Measurements from ENCODE around the gene CELF5. TPM values are rescaled to one million over a fixed set of nuclear protein-coding genes. Genes with fewer than 3 reads are reported as not detected.

The CELF5 gene
- total RNA-seq, 4 donors from 2014 or later = not detected

DNA sequence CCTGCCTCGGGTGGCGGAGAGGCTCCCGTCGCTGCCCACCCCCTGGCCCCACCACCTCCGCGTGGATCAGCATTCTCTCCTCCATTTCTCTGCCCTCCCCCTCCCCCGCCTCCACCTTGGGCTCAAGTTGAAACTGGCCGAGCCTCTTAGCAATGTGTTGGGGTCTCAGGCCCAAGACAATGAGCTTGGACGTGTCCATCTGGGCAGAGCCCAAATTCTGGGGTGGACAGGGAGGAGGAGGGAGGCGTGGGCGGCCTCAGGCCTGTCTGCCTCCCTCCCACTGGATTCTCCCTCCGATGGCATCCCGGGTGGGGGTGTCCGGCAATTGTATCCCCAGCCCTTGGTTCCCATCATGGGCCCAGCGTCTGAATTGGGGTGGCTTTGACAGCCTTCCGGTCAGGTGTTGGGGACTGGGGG lies 1.2 kb downstream of the CELF5 start:
- 31 to 80% methylated on average over 1 to 7 of the region's 16 CpGs for WGBS, 2 donors

DNA sequence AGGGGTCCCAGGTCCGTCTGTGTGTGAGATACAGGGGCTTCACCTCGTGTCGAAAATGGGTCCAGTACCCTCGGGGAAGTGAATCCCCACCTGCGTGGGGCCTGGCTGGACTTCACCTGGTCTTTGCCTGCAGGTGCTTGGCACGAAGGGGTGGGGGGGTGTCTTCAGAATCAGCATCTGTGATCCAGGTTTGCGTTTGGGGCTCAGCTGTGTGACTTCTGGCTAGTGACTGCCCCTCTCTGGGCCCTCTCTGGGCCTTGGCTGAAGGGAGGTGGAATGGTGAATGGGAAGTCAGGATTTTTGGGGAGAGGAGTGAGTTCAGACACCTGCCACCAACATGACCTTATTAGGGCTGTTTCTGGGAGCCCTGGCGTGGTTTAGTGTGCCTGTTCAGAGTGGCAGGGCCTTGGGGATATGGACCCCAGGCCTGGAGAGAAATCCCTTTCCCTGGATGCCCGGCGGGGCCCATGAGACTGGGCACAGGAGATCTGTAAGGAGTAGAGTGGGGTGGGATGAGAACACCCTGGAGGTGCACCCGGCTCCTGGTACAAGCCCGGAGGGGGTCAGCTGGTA lies 2.7 kb downstream of the CELF5 start:
- TF ChIP-seq POLR2A (IDR thresholded peaks at IDR 0.05) = no peak
- TF ChIP-seq, protein P1, sequence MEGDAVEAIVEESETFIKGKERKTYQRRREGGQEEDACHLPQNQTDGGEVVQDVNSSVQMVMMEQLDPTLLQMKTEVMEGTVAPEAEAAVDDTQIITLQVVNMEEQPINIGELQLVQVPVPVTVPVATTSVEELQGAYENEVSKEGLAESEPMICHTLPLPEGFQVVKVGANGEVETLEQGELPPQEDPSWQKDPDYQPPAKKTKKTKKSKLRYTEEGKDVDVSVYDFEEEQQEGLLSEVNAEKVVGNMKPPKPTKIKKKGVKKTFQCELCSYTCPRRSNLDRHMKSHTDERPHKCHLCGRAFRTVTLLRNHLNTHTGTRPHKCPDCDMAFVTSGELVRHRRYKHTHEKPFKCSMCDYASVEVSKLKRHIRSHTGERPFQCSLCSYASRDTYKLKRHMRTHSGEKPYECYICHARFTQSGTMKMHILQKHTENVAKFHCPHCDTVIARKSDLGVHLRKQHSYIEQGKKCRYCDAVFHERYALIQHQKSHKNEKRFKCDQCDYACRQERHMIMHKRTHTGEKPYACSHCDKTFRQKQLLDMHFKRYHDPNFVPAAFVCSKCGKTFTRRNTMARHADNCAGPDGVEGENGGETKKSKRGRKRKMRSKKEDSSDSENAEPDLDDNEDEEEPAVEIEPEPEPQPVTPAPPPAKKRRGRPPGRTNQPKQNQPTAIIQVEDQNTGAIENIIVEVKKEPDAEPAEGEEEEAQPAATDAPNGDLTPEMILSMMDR (IDR thresholded peaks at IDR 0.05) = no peak
- peaks cover 0 to 99% (median 12%) of the 10 kb centered on the region in 4 donors for H3K27me3 ChIP-seq
- H3K4me3 ChIP-seq = no peak overlapping the region
- H3K4me1 ChIP-seq = peaks cover 0 to 13% (median 0%) of the 10 kb centered on the region in 3 donors
- no peaks in the 10 kb centered on the region for H3K9me3 ChIP-seq
- no peak overlapping the region for H3K27ac ChIP-seq
- H3K36me3 ChIP-seq = no peaks in the 10 kb centered on the region
- 40 to 56% methylated on average over 4 of the region's 12 CpGs for WGBS, 2 donors
- DNase-seq = no peak
- intact Hi-C loops (cut with DNase I) = no loop called here

More for the DNA sequence above, 1.2 kb downstream of the CELF5 start:
- no peak for DNase-seq
- intact Hi-C loops (cut with DNase I) = no loop called here
- H3K9me3 ChIP-seq = no peaks in the 10 kb centered on the region
- H3K4me3 ChIP-seq = no peak overlapping the region
- H3K27me3 ChIP-seq = peaks cover 0 to 97% (median 12%) of the 10 kb centered on the region in 4 donors
- H3K27ac ChIP-seq = no peak overlapping the region
- TF ChIP-seq, protein P1 (IDR thresholded peaks at IDR 0.05) = no peak
- no peak for TF ChIP-seq POLR2A (IDR thresholded peaks at IDR 0.05)
- peaks cover 0 to 13% (median 0%) of the 10 kb centered on the region in 3 donors for H3K4me1 ChIP-seq
- no peaks in the 10 kb centered on the region for H3K36me3 ChIP-seq

DNA sequence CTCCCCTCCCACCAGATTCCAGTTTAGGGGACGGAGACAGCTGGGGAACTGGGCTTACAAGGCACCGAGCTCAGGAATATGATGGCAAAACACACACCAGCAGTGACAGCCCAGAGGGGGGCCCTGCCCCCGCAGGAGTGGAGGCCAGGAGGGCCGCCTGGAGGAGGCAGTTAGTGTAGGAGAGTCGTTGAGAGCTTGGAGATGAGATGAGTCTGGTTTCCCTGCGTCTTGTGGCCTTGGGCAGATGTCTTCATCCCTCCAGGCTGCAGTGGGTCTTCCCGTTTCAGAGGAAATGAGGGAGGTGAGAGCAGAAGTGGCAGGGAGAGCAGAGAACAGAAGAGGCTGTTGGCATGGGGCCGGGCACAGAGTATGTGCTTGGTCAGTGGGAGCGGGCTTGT lies 4.9 kb downstream of the CELF5 start:
- TF ChIP-seq, protein P1 (IDR thresholded peaks at IDR 0.05) = no peak
- TF ChIP-seq POLR2A (IDR thresholded peaks at IDR 0.05) = no peak
- Histone ChIP-seq H3K27me3 (peaks cover 0 to 97% (median 10%) of the 10 kb centered on the region in 4 donors), H3K4me3 (no peak overlapping the region), H3K4me1 (peaks cover 0 to 9% (median 0%) of the 10 kb centered on the region in 3 donors), H3K36me3 (no peaks in the 10 kb centered on the region), H3K27ac (no peak overlapping the region), H3K9me3 (no peaks in the 10 kb centered on the region)
- intact Hi-C loops (cut with DNase I) = no loop called here
- DNase-seq = no peak
- WGBS, 2 donors = 56 to 59% methylated on average over 6 to 8 of the region's 9 CpGs

DNA sequence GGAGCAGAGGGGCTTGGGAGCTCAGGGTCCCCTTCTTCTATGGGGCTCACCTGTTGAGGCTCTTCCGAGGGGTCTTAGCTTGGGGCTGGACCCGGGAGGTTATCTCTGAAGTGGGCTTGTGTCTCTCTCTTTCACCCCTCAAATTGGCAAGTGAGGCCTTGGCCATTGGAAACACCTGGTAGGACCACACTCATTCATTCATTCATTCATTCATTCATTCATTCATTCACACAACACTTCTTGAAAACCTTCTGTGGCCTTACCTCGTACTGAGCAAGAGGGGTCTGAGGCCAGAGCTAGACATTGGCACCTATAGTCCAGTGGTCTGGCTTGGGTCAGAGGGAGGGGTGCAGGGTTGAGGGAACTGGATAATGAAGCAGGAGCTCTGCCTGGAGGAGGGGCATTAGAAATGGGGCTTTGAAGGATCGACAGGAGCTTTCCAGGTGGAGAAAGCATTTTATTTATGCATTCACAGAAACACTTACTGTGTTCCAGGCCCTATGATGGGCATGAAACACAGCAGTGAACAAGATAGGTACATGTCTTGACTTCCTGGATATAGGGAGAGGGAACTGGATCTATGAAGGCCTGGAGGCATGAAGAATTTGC lies 5.5 kb downstream of the CELF5 start:
- Histone ChIP-seq H3K9me3 (no peaks in the 10 kb centered on the region), H3K4me1 (peaks cover 0 to 4% (median 0%) of the 10 kb centered on the region in 3 donors), H3K27me3 (peaks cover 0 to 98% (median 10%) of the 10 kb centered on the region in 4 donors), H3K4me3 (no peak overlapping the region), H3K36me3 (no peaks in the 10 kb centered on the region), H3K27ac (no peak overlapping the region)
- 58 to 73% methylated on average over 2 of the region's 4 CpGs for WGBS, 2 donors
- DNase-seq = no peak
- TF ChIP-seq POLR2A (IDR thresholded peaks at IDR 0.05) = no peak
- intact Hi-C loops (cut with DNase I) = no loop called here

DNA sequence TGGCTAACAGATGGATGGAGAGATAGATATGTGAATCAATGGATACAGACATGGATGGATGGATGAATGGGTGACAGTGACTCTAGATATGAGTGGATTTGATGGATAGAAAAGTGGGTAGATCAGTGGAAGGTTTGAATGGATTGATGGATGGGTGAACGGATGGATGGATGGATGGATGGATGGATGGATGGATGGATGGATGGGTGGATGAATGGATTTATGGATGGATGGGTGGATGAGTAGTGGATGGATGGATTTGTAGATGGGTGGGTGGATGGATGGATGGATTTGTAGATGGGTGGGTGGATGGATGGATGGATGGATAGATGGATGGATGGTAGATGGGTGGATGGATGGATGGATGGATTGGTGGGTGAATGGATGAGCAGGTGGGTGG lies 6.8 kb downstream of the CELF5 start:
- intact Hi-C loops (cut with DNase I) = no loop called here
- WGBS, 2 donors = 86 to 89% methylated on average over 1 of the region's 1 CpG

DNA sequence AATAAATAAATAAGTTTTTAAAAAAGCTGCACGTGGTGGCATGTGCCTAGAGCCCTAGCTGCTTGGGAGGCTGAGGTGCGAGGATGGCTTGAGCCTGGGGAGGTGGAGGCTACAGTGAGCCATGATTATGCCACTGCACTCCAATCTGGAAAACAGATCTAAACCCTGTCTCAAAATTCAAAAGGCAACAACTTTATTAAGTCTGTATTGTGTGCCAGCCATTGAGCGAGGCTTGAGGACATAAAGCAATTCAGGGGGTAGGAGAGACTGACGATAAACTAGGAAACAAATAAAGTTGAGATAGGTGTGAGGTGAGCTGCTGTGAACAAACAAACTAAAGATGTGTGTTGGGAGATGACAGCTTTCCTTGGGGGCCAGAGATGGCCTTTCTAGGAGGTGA lies 8.7 kb downstream of the CELF5 start:
- no peaks in the 10 kb centered on the region for H3K4me1 ChIP-seq
- H3K27ac ChIP-seq = no peak overlapping the region
- no peaks in the 10 kb centered on the region for H3K36me3 ChIP-seq
- 66 to 72% methylated on average over 4 of the region's 4 CpGs for WGBS, 2 donors
- DNase-seq = no peak
- no peaks in the 10 kb centered on the region for H3K9me3 ChIP-seq
- intact Hi-C loops (cut with DNase I) = no loop called here
- H3K27me3 ChIP-seq = peaks cover 0 to 67% (median 3%) of the 10 kb centered on the region in 4 donors
- TF ChIP-seq, protein P1 (IDR thresholded peaks at IDR 0.05) = no peak
- no peak for TF ChIP-seq POLR2A (IDR thresholded peaks at IDR 0.05)
- no peak overlapping the region for H3K4me3 ChIP-seq

More for the DNA sequence above, 6.8 kb downstream of the CELF5 start:
- H3K27me3 ChIP-seq = peaks cover 0 to 86% (median 5%) of the 10 kb centered on the region in 4 donors
- H3K36me3 ChIP-seq = no peaks in the 10 kb centered on the region
- TF ChIP-seq POLR2A (IDR thresholded peaks at IDR 0.05) = no peak
- H3K27ac ChIP-seq = no peak overlapping the region
- no peak overlapping the region for H3K4me3 ChIP-seq
- DNase-seq = no peak
- no peaks in the 10 kb centered on the region for H3K4me1 ChIP-seq
- H3K9me3 ChIP-seq = no peaks in the 10 kb centered on the region

Data from esophagus squamous epithelium (tissue), 5 donors.